HG02798 (cell line): ENCODE results near the gene UBE2O.

Experiments
- ATAC-seq: cut with Tn5 transposase; IDR thresholded peaks from one replicate; pipeline ENCODE4 v1.9.1; 2021; ENCODE audit warnings: mild to moderate bottlenecking; ENCODE audit not compliant: unreplicated experiment, poor library complexity

UBE2O gene

DNA sequence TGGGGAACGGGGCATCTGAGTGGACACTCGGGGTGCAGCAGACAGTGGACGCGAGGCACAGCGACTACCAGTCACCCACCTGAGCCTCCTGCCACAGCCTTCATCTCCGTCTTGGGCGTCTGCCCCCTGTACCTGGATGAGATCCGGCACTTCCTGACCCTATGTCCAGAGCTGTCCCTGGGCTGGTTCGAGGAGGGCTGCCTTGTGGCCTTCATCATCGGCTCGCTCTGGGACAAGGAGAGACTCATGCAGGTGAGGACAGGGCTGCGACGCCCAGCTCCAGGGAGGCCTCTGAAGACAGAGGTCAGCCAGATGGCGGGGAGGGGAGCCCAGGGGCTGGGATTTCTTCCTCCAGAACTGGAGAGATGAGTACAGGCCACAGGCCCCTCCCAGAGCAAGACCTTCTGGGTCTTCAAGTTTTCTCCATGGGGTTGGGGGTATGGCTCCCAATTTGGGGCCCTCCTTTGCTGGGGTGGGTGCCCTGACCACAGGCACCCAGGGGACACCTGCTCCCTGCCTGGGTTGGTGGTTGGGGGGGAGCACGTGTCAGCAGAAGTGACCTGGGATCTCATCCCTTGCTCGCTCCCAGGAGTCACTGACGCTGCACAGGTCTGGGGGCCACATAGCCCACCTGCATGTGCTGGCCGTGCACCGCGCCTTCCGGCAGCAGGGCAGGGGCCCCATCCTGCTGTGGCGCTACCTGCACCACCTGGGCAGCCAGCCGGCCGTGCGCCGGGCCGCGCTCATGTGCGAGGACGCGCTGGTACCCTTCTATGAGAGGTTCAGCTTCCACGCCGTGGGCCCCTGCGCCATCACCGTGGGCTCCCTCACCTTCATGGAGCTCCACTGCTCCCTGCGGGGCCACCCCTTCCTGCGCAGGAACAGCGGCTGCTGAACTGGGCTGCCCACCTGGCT lies 16.4 kb upstream of the UBE2O start:
- no peak for ATAC-seq

GRCh38 chr17:76468634-76469010 lies 15.7 kb upstream of the UBE2O start:
- ATAC-seq = no peak

DNA sequence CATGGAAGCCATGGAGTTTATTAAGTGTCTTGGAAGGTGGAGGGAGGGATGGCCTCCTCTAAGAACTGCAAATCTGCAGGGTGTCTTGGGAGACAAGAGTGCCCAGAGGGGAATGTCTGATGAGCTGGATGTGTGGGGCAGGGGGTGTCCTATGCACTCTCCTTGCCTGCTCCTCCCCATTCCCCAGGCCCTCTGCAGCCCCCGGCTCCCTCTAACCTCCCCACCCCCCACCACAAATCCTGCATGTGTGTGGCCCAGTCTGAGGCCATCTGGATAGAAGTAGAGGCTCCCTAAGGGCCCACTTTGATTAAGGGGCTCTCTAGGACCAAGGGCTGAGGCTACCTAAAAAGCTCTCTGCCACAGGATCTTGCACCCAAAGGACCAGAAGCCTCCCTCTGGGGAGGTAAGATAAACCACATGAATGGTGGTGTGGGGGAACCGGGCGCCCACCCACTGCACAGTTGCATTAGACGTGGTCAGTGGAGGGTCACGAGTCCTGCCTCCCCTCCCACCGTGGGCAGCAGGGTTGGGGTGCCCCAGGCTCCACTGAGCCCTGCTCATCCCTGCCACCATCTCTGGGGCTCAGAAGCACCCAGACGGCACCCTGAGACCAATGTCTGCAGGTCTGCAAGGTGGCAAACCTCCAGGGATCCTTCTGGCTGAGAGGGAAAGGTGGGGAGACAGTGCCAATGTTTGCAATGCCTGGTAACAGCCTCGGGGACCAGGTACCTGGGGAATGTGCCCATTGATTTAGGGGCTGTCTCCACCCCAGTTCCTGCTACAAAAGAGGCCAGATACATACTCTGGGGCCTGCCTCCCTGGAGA lies 15.1 kb upstream of the UBE2O start:
- no peak for ATAC-seq

DNA sequence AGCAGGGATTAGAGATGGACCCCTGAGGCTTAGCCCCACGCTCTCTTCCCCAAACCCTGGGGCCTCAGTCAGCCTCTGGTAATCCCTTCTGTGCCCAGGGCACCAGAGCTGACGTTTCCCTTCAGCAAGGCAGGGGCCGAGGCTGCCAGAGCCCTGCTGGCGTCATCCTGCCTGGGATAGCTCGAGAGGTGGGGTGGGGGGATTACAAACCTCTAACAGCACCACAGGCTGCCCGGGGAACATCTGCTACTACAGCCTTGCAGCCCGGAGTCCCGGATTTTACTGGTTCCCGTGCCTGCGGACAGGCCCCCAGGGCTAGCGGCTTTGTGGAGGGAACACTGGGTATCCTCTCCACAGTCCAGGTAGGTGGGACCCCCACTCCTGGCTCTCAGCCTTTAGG lies 14.4 kb upstream of the UBE2O start, which contains the start of gene AANAT:
Gene AANAT (plus strand): TSS at position 238 of the 400 bp plus-strand sequence. CDS start 1,144 bp downstream, outside the sequence.
- ATAC-seq = no peak

DNA sequence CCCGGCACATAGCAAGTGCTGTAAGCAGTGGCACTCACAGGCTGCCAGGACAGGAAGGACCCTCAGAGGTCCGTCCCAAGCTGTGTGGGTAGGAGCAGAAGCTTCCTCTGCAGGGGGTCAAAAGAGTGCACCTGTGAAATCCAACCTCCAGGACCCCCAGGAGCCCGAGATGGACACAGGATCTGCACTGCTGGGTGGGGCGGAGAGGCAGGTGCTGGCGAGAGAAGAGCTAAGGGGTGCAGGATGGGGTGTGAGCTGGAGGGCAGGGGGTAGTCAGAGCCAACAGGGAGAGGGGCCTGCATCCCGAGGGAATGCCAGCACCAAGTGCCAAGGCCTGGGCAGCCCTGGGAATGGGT lies 13.8 kb upstream of the UBE2O start:
- ATAC-seq = no peak

DNA sequence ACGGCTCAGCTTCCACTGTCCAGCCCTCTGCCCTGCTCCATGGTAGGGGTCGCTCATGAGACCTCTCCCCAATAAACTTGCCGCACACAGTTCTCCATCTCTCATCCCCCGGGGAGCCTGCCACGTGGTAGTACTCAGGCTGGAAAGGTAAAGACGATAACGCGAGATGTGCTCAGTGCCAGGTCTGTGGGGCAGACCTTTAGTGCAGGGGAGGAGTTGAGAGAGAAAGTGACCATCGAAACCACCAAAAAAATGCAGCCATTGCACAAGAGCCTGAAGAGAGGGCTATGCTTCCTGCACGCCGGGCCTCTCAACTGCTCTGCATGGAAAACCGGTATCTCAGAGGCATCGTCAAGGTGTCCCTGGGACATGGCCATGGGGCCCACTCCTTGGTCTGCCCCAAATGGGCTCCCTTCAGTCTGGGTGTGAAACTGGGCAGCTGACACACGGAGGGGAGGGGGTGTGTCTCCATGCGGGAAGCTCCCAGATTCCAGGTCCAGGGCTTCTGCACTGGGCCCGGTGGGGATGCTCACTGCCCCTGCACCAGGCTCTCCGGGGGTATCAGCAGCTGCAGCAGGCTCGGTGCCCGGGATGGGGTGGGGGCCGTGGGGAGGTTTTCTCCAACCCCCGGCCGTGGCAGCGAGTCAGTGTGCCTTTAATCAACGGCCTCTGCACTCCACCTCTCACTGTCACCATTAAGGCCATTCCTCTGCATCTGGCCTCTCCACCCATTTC lies 9.8 kb upstream of the UBE2O start:
- ATAC-seq = no peak

- no peak for ATAC-seq
Observed at GRCh38 chr17:76461765-76462555, 9.0 kb upstream of the UBE2O start.

- ATAC-seq = no peak
Observed at GRCh38 chr17:76459674-76460073, 6.7 kb upstream of the UBE2O start.

DNA sequence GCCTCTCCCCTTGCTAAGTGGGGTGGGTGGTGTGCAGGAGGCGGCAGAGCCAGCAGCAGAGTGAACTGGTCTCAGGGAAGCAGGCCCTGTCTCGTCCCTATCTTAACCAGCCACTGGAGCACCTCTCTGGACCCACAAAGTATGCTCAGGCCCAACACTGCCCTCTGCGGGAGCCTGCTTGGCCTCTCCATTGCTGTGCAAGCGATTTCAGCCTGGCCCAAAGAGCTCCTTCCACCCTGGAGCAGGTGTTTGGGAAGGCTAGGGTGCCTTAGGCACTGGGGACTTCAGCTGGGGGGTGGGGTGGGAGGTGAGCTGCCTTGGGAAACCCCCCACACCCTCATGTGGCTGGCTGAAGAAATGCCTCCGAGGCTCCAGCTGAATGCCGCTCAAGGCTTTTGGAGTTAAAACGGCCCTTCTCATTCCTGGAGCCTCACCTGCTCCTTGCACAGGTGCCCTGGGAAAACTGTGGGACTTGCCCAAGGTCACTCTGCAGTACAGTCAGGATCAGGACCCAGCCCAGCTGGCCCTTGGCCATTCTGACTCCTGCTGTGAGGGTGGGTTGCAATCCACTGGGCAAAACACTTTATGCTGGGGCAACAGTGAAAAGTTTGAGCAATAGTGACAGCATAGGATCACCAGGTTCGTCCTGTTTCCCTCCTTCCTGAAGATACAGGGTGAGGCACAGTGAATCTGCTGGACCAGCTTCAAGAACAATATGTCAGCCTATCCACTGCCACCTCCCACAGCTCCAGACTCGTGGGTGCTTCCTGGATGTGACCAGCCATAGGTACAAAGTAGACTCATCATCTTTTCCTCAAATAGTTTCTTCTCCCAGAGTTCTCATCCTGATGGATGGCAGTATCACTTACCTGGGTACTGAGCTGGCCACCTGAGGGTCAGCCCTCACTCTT lies 5.9 kb upstream of the UBE2O start:
- no peak for ATAC-seq

- ATAC-seq = no peak
Observed at GRCh38 chr17:76453431-76453743, 435 bp upstream of the UBE2O start.

DNA sequence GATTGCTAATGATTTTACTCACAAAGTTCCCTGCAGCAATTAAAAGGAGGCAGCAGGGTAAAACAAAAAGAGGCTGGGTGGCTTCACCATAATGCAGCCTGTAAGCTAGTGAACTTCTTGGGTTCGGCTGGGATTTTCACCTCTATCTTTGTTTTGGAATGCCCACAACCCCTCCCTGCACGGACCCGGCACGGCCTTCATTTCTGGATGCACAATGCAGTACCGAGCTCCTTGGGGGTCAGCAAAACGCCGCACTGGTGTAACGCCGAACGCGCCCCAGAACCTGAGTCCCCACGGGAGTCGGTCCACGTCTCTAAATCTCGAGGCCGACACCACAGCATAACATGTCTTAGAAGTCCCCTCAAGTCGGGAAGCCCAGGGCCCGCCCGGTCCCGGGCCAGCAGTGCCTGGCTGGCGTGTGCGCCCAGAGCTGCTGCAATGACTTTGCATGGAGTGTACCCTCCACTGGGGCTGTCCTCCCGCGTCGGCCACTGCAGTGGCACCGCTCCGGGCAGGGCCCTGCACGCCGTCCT lies 759 bp downstream of the UBE2O start:
- ATAC-seq = peak; percentile 17

GRCh38 chr17:76451506-76451905 lies 1.4 kb downstream of the UBE2O start:
- ATAC-seq = no peak

DNA sequence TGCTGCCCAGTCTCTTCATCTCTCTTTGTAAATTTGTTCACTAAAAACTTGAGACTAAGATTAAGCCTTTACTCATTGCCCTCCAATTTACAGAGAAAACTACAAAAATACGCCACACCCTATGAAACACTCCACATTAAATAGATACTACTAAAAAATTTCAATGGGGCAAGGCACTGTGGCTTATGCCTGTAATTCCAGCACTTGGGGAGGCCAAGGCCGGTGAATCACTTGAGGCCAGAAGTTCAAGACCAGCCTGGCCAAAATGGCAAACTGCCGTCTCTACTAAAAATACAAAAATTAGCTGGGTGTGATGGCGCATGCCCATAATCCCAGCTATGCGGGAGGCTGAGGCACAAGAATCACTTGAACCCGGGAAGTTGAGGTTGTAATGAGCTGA lies 3.8 kb downstream of the UBE2O start:
- no peak for ATAC-seq

DNA sequence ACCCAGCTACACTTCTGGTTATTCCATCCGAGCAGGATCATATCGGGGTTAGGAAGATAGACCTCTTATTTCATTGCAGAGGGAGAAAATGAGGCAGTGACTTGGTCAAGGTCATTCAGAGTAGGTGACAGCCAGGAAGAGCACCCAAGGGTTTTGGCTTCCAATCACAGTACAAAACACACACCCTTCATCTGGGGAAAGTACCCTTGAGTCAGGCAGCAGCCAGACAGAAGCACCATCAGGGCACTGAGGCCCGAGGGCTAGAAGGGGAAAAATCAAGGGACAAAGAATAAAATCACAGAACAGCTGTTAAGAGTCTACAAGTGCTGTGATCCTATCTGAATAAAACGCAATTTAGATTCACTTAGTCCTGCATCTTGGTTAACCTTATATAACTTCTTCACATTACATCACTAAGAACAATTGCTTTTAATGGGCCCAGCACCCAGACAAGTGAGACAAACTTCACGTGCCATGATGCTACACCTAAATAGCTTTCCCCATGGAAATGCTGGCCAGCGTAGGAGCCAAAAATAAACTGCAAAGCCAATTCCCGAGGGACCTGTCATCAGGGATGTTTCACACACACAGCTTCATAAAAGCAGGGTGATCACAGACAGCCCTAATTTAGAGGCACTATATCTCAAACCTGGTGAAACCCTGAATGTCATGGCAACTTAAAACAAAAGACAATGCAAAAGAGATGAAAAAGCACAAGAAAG lies 4.9 kb downstream of the UBE2O start:
- no peak for ATAC-seq

- ATAC-seq = no peak
Observed at GRCh38 chr17:76446449-76447231, 6.3 kb downstream of the UBE2O start.

DNA sequence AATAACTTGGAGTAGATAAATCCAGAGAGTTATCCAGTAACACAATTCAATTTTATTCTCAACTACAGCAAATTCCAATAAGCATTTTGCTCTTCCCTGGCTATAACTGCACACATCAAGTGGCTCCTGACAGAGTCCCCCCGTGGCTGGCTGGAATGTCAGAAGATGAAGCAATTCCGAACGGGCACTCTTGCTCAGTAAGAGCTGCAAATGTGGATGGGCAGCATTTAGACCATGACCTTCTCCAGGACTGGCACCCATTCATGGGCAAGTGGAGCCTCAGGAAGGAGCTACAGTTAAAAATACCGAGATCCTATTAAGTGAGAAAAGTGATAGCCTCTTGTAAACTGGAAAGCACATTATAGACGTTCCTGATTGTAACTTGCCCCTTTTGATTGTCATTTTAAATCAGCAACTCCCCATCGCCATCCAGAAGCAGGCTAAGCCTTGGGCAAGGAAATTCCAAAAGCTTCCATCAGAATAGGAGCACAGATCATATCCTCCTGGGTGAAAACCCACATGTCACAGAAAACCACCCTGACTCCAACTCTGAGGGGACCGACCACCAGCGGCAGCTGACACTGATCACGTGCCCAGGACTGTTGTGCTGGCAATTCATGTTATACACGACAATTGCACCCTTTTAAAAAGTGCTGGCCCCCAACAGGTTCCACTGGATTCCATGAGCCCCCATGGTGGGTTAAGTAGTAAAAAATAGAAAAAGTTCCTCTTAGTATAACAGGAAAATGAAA lies 7.1 kb downstream of the UBE2O start:
- no peak for ATAC-seq
